ENCODE data around the gene CNTN1.
A peak's percentile ranks its signal among the peaks of the same experiment; 100 is the strongest.

Gene CNTN1

GRCh38 chr12:40691913-40692764 is at the start of gene CNTN1:
TSS of gene CNTN1 (plus strand) at chr12:40692439.
- H3K4me3 ChIP-seq (ENCODE audit: low read length) = peak within 1 kb of the TSS; percentile 17
- TF ChIP-seq ZNF274 (IDR thresholded peaks at IDR 0.05; ENCODE audit: low read depth, low read length) = no peak

- TF ChIP-seq ZNF274 (IDR thresholded peaks at IDR 0.05; ENCODE audit: low read depth, low read length) = no peak
- H3K4me3 ChIP-seq (ENCODE audit: low read length) = no peak overlapping the region
Observed at GRCh38 chr12:40643506-40643905, 48.7 kb upstream of the CNTN1 start.

GRCh38 chr12:40643976-40644375 is 48.3 kb upstream of the CNTN1 start:
- no peak for TF ChIP-seq ZNF274 (IDR thresholded peaks at IDR 0.05; ENCODE audit: low read depth, low read length)
- no peak overlapping the region for H3K4me3 ChIP-seq (ENCODE audit: low read length)

GRCh38 chr12:40644708-40645107 is 47.5 kb upstream of the CNTN1 start:
- no peak overlapping the region for H3K4me3 ChIP-seq (ENCODE audit: low read length)
- TF ChIP-seq ZNF274 (IDR thresholded peaks at IDR 0.05; ENCODE audit: low read depth, low read length) = no peak

GRCh38 chr12:40645361-40645760 is 46.9 kb upstream of the CNTN1 start:
- no peak overlapping the region for H3K4me3 ChIP-seq (ENCODE audit: low read length)
- TF ChIP-seq ZNF274 (IDR thresholded peaks at IDR 0.05; ENCODE audit: low read depth, low read length) = no peak

GRCh38 chr12:40646456-40646855 is 45.8 kb upstream of the CNTN1 start:
- H3K4me3 ChIP-seq (ENCODE audit: low read length) = no peak overlapping the region
- TF ChIP-seq ZNF274 (IDR thresholded peaks at IDR 0.05; ENCODE audit: low read depth, low read length) = no peak

- TF ChIP-seq ZNF274 (IDR thresholded peaks at IDR 0.05; ENCODE audit: low read depth, low read length) = no peak
- no peak overlapping the region for H3K4me3 ChIP-seq (ENCODE audit: low read length)
Observed at GRCh38 chr12:40646911-40647310, 45.3 kb upstream of the CNTN1 start.

GRCh38 chr12:40647651-40648050 is 44.6 kb upstream of the CNTN1 start:
- no peak overlapping the region for H3K4me3 ChIP-seq (ENCODE audit: low read length)
- no peak for TF ChIP-seq ZNF274 (IDR thresholded peaks at IDR 0.05; ENCODE audit: low read depth, low read length)

GRCh38 chr12:40648519-40648918 is 43.7 kb upstream of the CNTN1 start:
- TF ChIP-seq ZNF274 (IDR thresholded peaks at IDR 0.05; ENCODE audit: low read depth, low read length) = no peak
- no peak overlapping the region for H3K4me3 ChIP-seq (ENCODE audit: low read length)

- no peak for TF ChIP-seq ZNF274 (IDR thresholded peaks at IDR 0.05; ENCODE audit: low read depth, low read length)
- no peak overlapping the region for H3K4me3 ChIP-seq (ENCODE audit: low read length)
Observed at GRCh38 chr12:40650038-40650704, 42.1 kb upstream of the CNTN1 start.

- no peak overlapping the region for H3K4me3 ChIP-seq (ENCODE audit: low read length)
- no peak for TF ChIP-seq ZNF274 (IDR thresholded peaks at IDR 0.05; ENCODE audit: low read depth, low read length)
Observed at GRCh38 chr12:40655451-40655850, 36.8 kb upstream of the CNTN1 start.

GRCh38 chr12:40662366-40662765 is 29.9 kb upstream of the CNTN1 start:
- TF ChIP-seq ZNF274 (IDR thresholded peaks at IDR 0.05; ENCODE audit: low read depth, low read length) = no peak
- no peak overlapping the region for H3K4me3 ChIP-seq (ENCODE audit: low read length)

- no peak for TF ChIP-seq ZNF274 (IDR thresholded peaks at IDR 0.05; ENCODE audit: low read depth, low read length)
- no peak overlapping the region for H3K4me3 ChIP-seq (ENCODE audit: low read length)
Observed at GRCh38 chr12:40663781-40664180, 28.5 kb upstream of the CNTN1 start.

GRCh38 chr12:40668099-40668529 is 24.1 kb upstream of the CNTN1 start:
- H3K4me3 ChIP-seq (ENCODE audit: low read length) = no peak overlapping the region
- TF ChIP-seq ZNF274 (IDR thresholded peaks at IDR 0.05; ENCODE audit: low read depth, low read length) = no peak

- no peak for TF ChIP-seq ZNF274 (IDR thresholded peaks at IDR 0.05; ENCODE audit: low read depth, low read length)
Observed at GRCh38 chr12:40672741-40673271, 19.4 kb upstream of the CNTN1 start.

More at GRCh38 chr12:40672741-40673271, 19.4 kb upstream of the CNTN1 start:
- no peak overlapping the region for H3K4me3 ChIP-seq (ENCODE audit: low read length)

Measured in GM08714 (cell line).